Gastrocnemius medialis (tissue), 4 donors: ENCODE data around the gene NLRC5. TPM values are rescaled to one million over a fixed set of nuclear protein-coding genes. Genes with fewer than 3 reads are reported as not detected.

Experiments
- ATAC-seq, 2 donors: fragments of 150-250 bp; one replicate each; pipeline ENCODE4 v1.9.1; 2016
- DNase-seq, 2 donors: peaks; one replicate each; pipeline ENCODE4 v3.0.0-alpha.2; 2019
- H3K27ac ChIP-seq, 4 donors: fragments of 200-600 bp; sonication (generic); 1 replicate in 1 of 4; 2 replicates in 3 of 4; pipeline ENCODE4 v1.5.1; 2016 to 2018; ENCODE audit warnings: mild to moderate bottlenecking in 2 of 4, moderate library complexity in 1 of 4
- H3K27me3 ChIP-seq, 3 donors: fragments of 200-600 bp; sonication (generic) in 2 of 3; 1 replicate in 1 of 3; 2 replicates in 2 of 3; pipeline versions ENCODE4 v1.5.1 to v1.6.0; 2016 to 2019; ENCODE audit warnings: mild to moderate bottlenecking in 1 of 3, moderate library complexity in 1 of 3
- H3K36me3 ChIP-seq, 2 donors: fragments of 200-600 bp; sonication (generic) in 1 of 2; one replicate each; pipeline ENCODE4 v1.5.1; 2017 to 2018
- H3K4me1 ChIP-seq, 2 donors: fragments of 200-600 bp; sonication (generic) in 1 of 2; one replicate each; pipeline ENCODE4 v1.5.1; 2016 to 2017; ENCODE audit warnings: mild to moderate bottlenecking in 2 of 2
- H3K4me3 ChIP-seq, 4 donors: fragments of 200-600 bp; sonication (generic) in 3 of 4; 1 replicate in 1 of 4; 2 replicates in 3 of 4; pipeline ENCODE4 v1.5.1; 2016 to 2019; ENCODE audit warnings: mild to moderate bottlenecking in 2 of 4
- H3K9me3 ChIP-seq, 3 donors: fragments of 200-600 bp; sonication (generic) in 2 of 3; 1 replicate in 1 of 3; 2 replicates in 2 of 3; pipeline ENCODE4 v1.5.1; 2016 to 2019
- CTCF ChIP-seq, 5 experiments: fragments of 450-650 bp in 3 of 5; fragments of 200-600 bp in 2 of 5; sonication (generic) in 2 of 5; IDR thresholded peaks in 4 of 5; conservative IDR thresholded peaks in 1 of 5; 1 replicate in 4 of 5; 2 replicates in 1 of 5; pipeline ENCODE4 v1.5.1; 2016 to 2019; ENCODE audit warnings: antibody characterized with exemption in 5 of 5, mild to moderate bottlenecking in 3 of 5, moderate library complexity in 3 of 5
- POLR2A ChIP-seq, 2 donors: fragments of 450-650 bp; IDR thresholded peaks; one replicate each; pipeline ENCODE4 v1.6.1; 2017; ENCODE audit warnings: antibody characterized with exemption in 2 of 2, mild to moderate bottlenecking in 2 of 2, moderate library complexity in 2 of 2
- in situ Hi-C, 4 donors: fragments of 200-750 bp; cut with MboI; loops; one replicate each; pipeline versions ENCODE4 v1.15.0 to v1.8.0; 2017; ENCODE audit warnings: low sequenced_read_pairs in 4 of 4
- intact Hi-C: fragments of 100-400 bp; cut with DNase I; formaldehyde crosslinking; loops from one replicate; pipeline ENCODE4 v1.15.1; 2023; ENCODE audit warnings: low total_unique reads
- total RNA-seq, 4 donors: library from RNA; depleted of rRNA; stranded (reverse); fragments of >200 nt; gene quantifications; one replicate each; pipeline versions ENCODE4 v1.1.0 to v1.2.3, GENCODE V29; 2016

The NLRC5 gene
- total RNA-seq, 4 donors from 2014 or later = 2.5 to 9.4 (median 5.1) TPM

GRCh38 chr16:57009643-57010170 is 20.4 kb downstream of the NLRC5 start:
- H3K27ac ChIP-seq = no peak overlapping the region
- no peaks in the 10 kb centered on the region for H3K27me3 ChIP-seq
- H3K4me3 ChIP-seq = no peak overlapping the region
- ATAC-seq (no peak), DNase-seq (no peak)
- no peaks in the 10 kb centered on the region for H3K36me3 ChIP-seq
- intact Hi-C loops (no loop called here), in situ Hi-C loops (no loop called here)
- H3K4me1 ChIP-seq = no peaks in the 10 kb centered on the region
- TF ChIP-seq POLR2A (IDR thresholded peaks at IDR 0.05) (no peak), CTCF (IDR thresholded peaks at IDR 0.05 in 4 of 5, conservative IDR thresholded peaks at IDR 0.05 in 1 of 5) (no peak)
- no peaks in the 10 kb centered on the region for H3K9me3 ChIP-seq

GRCh38 chr16:57012353-57012752 is 23.0 kb downstream of the NLRC5 start:
- in situ Hi-C loops = no loop called here

GRCh38 chr16:57013229-57013628 is 23.9 kb downstream of the NLRC5 start:
- Histone ChIP-seq H3K36me3 (no peaks in the 10 kb centered on the region), H3K4me3 (no peak overlapping the region), H3K4me1 (no peaks in the 10 kb centered on the region), H3K27me3 (no peaks in the 10 kb centered on the region), H3K27ac (peak overlapping the region in 2 of 4 donors; percentile 60 to 65), H3K9me3 (no peaks in the 10 kb centered on the region)
- DNase-seq = no peak
- ATAC-seq = no peak
- TF ChIP-seq POLR2A (IDR thresholded peaks at IDR 0.05) (no peak), CTCF (IDR thresholded peaks at IDR 0.05 in 4 of 5, conservative IDR thresholded peaks at IDR 0.05 in 1 of 5) (no peak)
- intact Hi-C loops = no loop called here
- in situ Hi-C loops = no loop called here

More at GRCh38 chr16:57012353-57012752, 23.0 kb downstream of the NLRC5 start:
- no peaks in the 10 kb centered on the region for H3K4me1 ChIP-seq
- peak overlapping the region in 1 of 4 donors; percentile 0 for H3K27ac ChIP-seq
- H3K4me3 ChIP-seq = no peak overlapping the region
- intact Hi-C loops = no loop called here
- ATAC-seq (no peak), DNase-seq (no peak)
- H3K9me3 ChIP-seq = no peaks in the 10 kb centered on the region
- H3K36me3 ChIP-seq = no peaks in the 10 kb centered on the region
- no peak for TF ChIP-seq POLR2A (IDR thresholded peaks at IDR 0.05)
- TF ChIP-seq CTCF (IDR thresholded peaks at IDR 0.05 in 4 of 5, conservative IDR thresholded peaks at IDR 0.05 in 1 of 5) = no peak
- H3K27me3 ChIP-seq = no peaks in the 10 kb centered on the region

- ATAC-seq = no peak
- intact Hi-C loops (no loop called here), in situ Hi-C loops (no loop called here)
- Histone ChIP-seq H3K4me3 (no peak overlapping the region), H3K27ac (peak overlapping the region; percentile 43 to 65 (median 52)), H3K36me3 (no peaks in the 10 kb centered on the region), H3K9me3 (no peaks in the 10 kb centered on the region), H3K4me1 (no peaks in the 10 kb centered on the region), H3K27me3 (no peaks in the 10 kb centered on the region)
- TF ChIP-seq POLR2A (IDR thresholded peaks at IDR 0.05) (no peak), CTCF (IDR thresholded peaks at IDR 0.05 in 4 of 5, conservative IDR thresholded peaks at IDR 0.05 in 1 of 5) (no peak)
- DNase-seq = no peak
These were observed 24.5 kb downstream of the NLRC5 start for GRCh38 chr16:57013902-57014301.

GRCh38 chr16:57016301-57016700 is 26.9 kb downstream of the NLRC5 start:
- Histone ChIP-seq H3K4me3 (no peak overlapping the region), H3K27ac (no peak overlapping the region), H3K4me1 (no peaks in the 10 kb centered on the region), H3K9me3 (no peaks in the 10 kb centered on the region), H3K36me3 (peaks cover 0 to 3% of the 10 kb centered on the region in 2 donors), H3K27me3 (no peaks in the 10 kb centered on the region)
- intact Hi-C loops (no loop called here), in situ Hi-C loops (no loop called here)
- DNase-seq = no peak
- TF ChIP-seq CTCF (IDR thresholded peaks at IDR 0.05 in 4 of 5, conservative IDR thresholded peaks at IDR 0.05 in 1 of 5) (no peak), POLR2A (IDR thresholded peaks at IDR 0.05) (no peak)
- ATAC-seq = no peak
